Mesothelial cell of epicardium (in vitro differentiated cells): ENCODE data around the gene NDFIP1. TPM values are rescaled to one million over a fixed set of nuclear protein-coding genes. Genes with fewer than 3 reads are reported as not detected.

ENCODE experiments used
- DNase-seq, 2 experiments: peaks; one replicate each; pipeline ENCODE4 v3.0.0; 2021; ENCODE audit warnings: low spot score in 2 of 2; ENCODE audit not compliant: unreplicated experiment in 2 of 2
- H3K27ac Mint-ChIP-seq: 2 replicates; pipeline ENCODE4 v1.8.0; 2021; ENCODE audit warnings: mixed read lengths
- H3K27me3 Mint-ChIP-seq: 2 replicates; pipeline ENCODE4 v1.8.0; 2021; ENCODE audit warnings: low read depth, mixed read lengths
- H3K36me3 Mint-ChIP-seq: 2 replicates; pipeline ENCODE4 v1.8.0; 2021; ENCODE audit warnings: mixed read lengths
- H3K4me1 Mint-ChIP-seq: 2 replicates; pipeline ENCODE4 v1.8.0; 2021; ENCODE audit warnings: mixed read lengths
- H3K4me3 Mint-ChIP-seq: 2 replicates; pipeline ENCODE4 v1.8.0; 2021; ENCODE audit warnings: mild to moderate bottlenecking, moderate library complexity, mixed read lengths
- H3K9me3 Mint-ChIP-seq: 2 replicates; pipeline ENCODE4 v1.8.0; 2021; ENCODE audit warnings: mixed read lengths
- total RNA-seq: library from RNA; stranded (reverse); gene quantifications from 3 replicates; pipeline ENCODE4 v1.2.1, GENCODE V29; 2021
- TF ChIP-seq, protein P1 (sequence below): fragments of 200-600 bp; sonication (generic); IDR thresholded peaks from one replicate; pipeline ENCODE4 v1.5.0; 2021; ENCODE audit warnings: antibody characterized with exemption; ENCODE audit not compliant: unreplicated experiment

The NDFIP1 gene
- total RNA-seq, 1 donor from 2014 or later, result 67.9 TPM

DNA sequence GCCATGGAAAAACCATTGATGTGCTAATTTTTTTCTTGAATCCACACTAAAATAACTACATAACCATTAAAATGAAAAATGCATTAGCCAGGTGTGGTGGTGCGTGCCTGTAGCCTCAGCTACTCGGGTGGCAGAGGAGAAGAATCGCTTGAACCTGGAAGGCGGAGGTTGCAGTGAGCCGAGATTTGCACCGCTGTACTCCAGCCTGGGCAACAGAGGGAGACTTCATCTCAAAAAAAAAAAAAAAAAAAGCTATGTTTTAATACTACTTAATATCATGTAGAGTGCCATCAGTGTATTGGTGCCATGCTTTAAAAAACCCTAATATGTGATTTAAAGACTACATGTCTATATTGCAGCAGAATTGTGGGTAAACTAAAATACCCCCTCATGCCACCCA lies 58.9 kb downstream of the NDFIP1 start:
- Mint-ChIP-seq H3K9me3 (no peaks in the 10 kb centered on the region), H3K4me1 (peaks cover 26% of the 10 kb centered on the region), H3K27me3 (no peaks in the 10 kb centered on the region), H3K4me3 (no peak overlapping the region), H3K36me3 (no peaks in the 10 kb centered on the region), H3K27ac (no peak overlapping the region)
- TF ChIP-seq, protein P1, sequence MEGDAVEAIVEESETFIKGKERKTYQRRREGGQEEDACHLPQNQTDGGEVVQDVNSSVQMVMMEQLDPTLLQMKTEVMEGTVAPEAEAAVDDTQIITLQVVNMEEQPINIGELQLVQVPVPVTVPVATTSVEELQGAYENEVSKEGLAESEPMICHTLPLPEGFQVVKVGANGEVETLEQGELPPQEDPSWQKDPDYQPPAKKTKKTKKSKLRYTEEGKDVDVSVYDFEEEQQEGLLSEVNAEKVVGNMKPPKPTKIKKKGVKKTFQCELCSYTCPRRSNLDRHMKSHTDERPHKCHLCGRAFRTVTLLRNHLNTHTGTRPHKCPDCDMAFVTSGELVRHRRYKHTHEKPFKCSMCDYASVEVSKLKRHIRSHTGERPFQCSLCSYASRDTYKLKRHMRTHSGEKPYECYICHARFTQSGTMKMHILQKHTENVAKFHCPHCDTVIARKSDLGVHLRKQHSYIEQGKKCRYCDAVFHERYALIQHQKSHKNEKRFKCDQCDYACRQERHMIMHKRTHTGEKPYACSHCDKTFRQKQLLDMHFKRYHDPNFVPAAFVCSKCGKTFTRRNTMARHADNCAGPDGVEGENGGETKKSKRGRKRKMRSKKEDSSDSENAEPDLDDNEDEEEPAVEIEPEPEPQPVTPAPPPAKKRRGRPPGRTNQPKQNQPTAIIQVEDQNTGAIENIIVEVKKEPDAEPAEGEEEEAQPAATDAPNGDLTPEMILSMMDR, result no peak
- DNase-seq, result no peak

DNA sequence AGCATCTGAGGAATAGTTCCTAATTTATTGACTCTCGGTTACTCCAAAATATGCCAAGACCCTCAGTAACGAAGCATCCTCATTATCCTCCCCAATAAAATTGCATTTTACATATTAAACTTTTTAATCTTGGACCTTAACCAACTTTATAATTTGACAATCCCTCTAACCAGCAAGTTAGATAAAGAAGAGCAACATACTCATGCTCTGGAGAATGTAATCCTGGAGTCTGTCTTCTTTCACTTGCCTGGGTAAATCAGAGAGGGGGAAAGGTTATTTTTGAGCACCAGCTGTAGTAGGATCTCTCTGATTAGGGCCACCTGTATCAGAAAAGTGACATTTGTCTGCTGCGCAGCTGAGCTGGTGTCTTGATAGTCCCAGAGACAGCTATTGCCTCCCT lies 59.8 kb downstream of the NDFIP1 start:
- TF ChIP-seq, protein P1, result no peak
- no peak for DNase-seq
- Mint-ChIP-seq H3K27ac (no peak overlapping the region), H3K27me3 (no peaks in the 10 kb centered on the region), H3K36me3 (no peaks in the 10 kb centered on the region), H3K4me1 (peaks cover 26% of the 10 kb centered on the region), H3K9me3 (no peaks in the 10 kb centered on the region), H3K4me3 (no peak overlapping the region)

DNA sequence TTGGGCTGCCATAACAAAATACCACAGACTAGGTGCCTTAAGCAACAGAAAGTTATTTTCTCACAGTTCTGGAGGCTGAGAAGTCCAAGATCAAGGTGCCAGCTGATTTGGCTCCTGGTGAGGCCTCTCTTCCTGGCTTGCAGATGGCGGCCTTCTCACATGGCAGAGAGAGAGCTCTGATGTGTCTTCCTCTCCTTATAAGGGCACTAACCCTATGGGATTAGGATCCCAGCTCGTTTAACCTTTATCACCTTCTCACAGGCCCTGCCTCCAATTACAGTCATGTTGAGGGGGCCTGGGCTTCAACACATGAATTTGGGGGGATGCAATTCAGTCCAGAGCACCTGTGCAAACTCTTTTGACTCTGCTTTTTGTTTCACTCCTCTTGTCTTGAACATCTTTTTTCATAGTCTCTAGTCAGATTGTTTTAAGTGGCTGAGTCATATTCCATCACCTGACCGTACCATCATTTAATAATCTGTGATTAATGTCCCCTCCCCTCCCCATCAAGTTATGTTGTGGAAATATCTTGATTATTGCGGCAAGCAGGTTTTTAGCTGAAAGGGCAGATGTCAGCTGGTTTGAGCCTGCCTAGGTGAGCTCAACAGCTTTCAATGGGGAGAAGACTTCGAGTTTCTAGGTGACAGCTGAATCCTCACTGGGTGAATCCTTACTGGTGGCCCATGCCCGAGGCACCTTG lies 61.8 kb downstream of the NDFIP1 start:
- Mint-ChIP-seq H3K4me3 (no peak overlapping the region), H3K9me3 (no peaks in the 10 kb centered on the region), H3K36me3 (no peaks in the 10 kb centered on the region), H3K4me1 (peaks cover 25% of the 10 kb centered on the region), H3K27ac (no peak overlapping the region), H3K27me3 (no peaks in the 10 kb centered on the region)
- no peak for DNase-seq
- TF ChIP-seq, protein P1, result no peak

DNA sequence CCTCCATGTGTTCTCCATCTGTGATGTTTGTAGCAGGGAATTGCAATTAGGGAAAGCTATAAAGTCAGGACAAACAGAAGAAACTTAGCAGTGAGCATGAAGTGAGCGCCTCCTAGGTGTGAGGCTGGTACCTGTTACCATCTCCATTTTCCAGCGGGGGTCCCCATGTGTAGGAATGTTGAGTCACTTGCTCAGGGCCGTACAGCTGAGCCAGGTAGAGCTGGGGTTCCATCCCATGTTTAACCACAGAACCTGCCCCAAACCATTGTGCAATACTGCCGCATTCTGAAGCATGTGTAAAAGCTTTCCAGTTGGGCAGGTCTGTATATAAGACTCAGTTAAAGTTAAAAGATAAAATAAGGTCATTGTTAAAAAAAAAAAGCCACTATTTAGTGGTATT lies 62.7 kb downstream of the NDFIP1 start:
- no peaks in the 10 kb centered on the region for H3K36me3 Mint-ChIP-seq

DNA sequence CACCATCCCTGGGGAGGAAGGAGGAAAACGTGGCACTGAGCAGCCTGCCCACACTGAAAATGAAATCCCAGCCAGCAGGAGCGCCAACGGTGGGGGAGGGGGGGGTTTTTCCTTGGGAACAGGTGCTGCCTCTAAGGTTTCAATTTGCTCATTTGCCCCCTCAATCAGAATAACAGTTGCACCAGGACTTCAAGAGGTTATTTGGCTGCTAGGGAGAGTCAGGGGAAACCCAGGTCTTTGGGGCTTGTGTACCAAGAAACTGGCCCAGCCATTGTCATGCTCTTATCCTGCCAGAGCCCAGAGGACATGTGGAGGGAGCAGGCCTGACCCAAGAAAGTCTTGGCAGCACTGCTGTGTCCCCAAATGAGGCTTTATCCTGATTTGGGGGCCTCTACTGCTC lies 66.5 kb downstream of the NDFIP1 start:
- Mint-ChIP-seq H3K4me1 (peaks cover 5% of the 10 kb centered on the region), H3K27me3 (no peaks in the 10 kb centered on the region), H3K27ac (no peak overlapping the region)

More for the DNA sequence above, 62.7 kb downstream of the NDFIP1 start:
- TF ChIP-seq, protein P1, result no peak
- H3K27me3 Mint-ChIP-seq, result no peaks in the 10 kb centered on the region
- H3K9me3 Mint-ChIP-seq, result no peaks in the 10 kb centered on the region
- H3K4me1 Mint-ChIP-seq, result peaks cover 25% of the 10 kb centered on the region
- no peak overlapping the region for H3K27ac Mint-ChIP-seq
- DNase-seq, result no peak
- no peak overlapping the region for H3K4me3 Mint-ChIP-seq

More for the DNA sequence above, 66.5 kb downstream of the NDFIP1 start:
- DNase-seq, result no peak
- Mint-ChIP-seq H3K4me3 (no peak overlapping the region), H3K9me3 (no peaks in the 10 kb centered on the region), H3K36me3 (no peaks in the 10 kb centered on the region)
- TF ChIP-seq, protein P1, result no peak
